Measurements from ENCODE around the gene ZNF660. TPM values are rescaled to one million over a fixed set of nuclear protein-coding genes. Genes with fewer than 3 reads are reported as not detected.

Gene ZNF660
- total and polyA plus RNA-seq, 2 donors from 2014 or later = 0.69 to 5.3 TPM

- H3K4me1 ChIP-seq (ENCODE audit: control insufficient read depth in 2 of 3, insufficient read depth in 2 of 3, low read depth in 1 of 3, low read length in 3 of 3) = no peaks in the 10 kb centered on the region
- peaks cover 4 to 6% (median 5%) of the 10 kb centered on the region in 3 donors for H3K36me3 ChIP-seq (ENCODE audit: control insufficient read depth in 2 of 3, insufficient read depth in 3 of 3, low read length in 3 of 3)
- FAIRE-seq (no peak), DNase-seq (no peak)
- H3K4me3 ChIP-seq (ENCODE audit: low read length in 3 of 3) = no peak overlapping the region
- no peaks in the 10 kb centered on the region for H3K27me3 ChIP-seq (ENCODE audit: control insufficient read depth, insufficient read depth, low read length)
- no peak overlapping the region for H3K27ac ChIP-seq (ENCODE audit: low read depth in 2 of 2, low read length in 2 of 2)
- H3K9me3 ChIP-seq (ENCODE audit: control insufficient read depth in 2 of 3, insufficient read depth in 1 of 3, low read length in 3 of 3) = peaks cover 10 to 20% (median 14%) of the 10 kb centered on the region in 3 donors
- H3K9ac ChIP-seq (ENCODE audit: low read length in 3 of 3) = no peak overlapping the region
- intact Hi-C loops (cut with DNase I) = no loop called here
- TF ChIP-seq CTCF (IDR thresholded peaks at IDR 0.05; ENCODE audit: borderline replicate concordance, extremely low read depth, insufficient read depth) = no peak
These were observed 11.9 kb downstream of the ZNF660 start for GRCh38 chr3:44596621-44597020.

GRCh38 chr3:44601749-44602148 lies 17.0 kb downstream of the ZNF660 start:
- no peak for FAIRE-seq
- intact Hi-C loops (cut with DNase I) = no loop called here
- Histone ChIP-seq H3K9ac (ENCODE audit: low read length in 3 of 3) (no peak overlapping the region), H3K9me3 (ENCODE audit: control insufficient read depth in 2 of 3, insufficient read depth in 1 of 3, low read length in 3 of 3) (peaks cover 0 to 1% (median 0%) of the 10 kb centered on the region in 3 donors), H3K27me3 (ENCODE audit: control insufficient read depth, insufficient read depth, low read length) (no peaks in the 10 kb centered on the region), H3K36me3 (ENCODE audit: control insufficient read depth in 2 of 3, insufficient read depth in 3 of 3, low read length in 3 of 3) (no peaks in the 10 kb centered on the region), H3K27ac (ENCODE audit: low read depth in 2 of 2, low read length in 2 of 2) (no peak overlapping the region), H3K4me3 (ENCODE audit: low read length in 3 of 3) (no peak overlapping the region), H3K4me1 (ENCODE audit: control insufficient read depth in 2 of 3, insufficient read depth in 2 of 3, low read depth in 1 of 3, low read length in 3 of 3) (no peaks in the 10 kb centered on the region)
- TF ChIP-seq CTCF (IDR thresholded peaks at IDR 0.05; ENCODE audit: borderline replicate concordance, extremely low read depth, insufficient read depth) = no peak
- DNase-seq = no peak

- no peak for FAIRE-seq
- no peak for TF ChIP-seq CTCF (IDR thresholded peaks at IDR 0.05; ENCODE audit: borderline replicate concordance, extremely low read depth, insufficient read depth)
- intact Hi-C loops (cut with DNase I) = no loop called here
These were observed 27.9 kb downstream of the ZNF660 start for GRCh38 chr3:44612678-44613077.

More at GRCh38 chr3:44612678-44613077, 27.9 kb downstream of the ZNF660 start:
- no peaks in the 10 kb centered on the region for H3K9me3 ChIP-seq (ENCODE audit: control insufficient read depth in 2 of 3, insufficient read depth in 1 of 3, low read length in 3 of 3)
- H3K4me1 ChIP-seq (ENCODE audit: control insufficient read depth in 2 of 3, insufficient read depth in 2 of 3, low read depth in 1 of 3, low read length in 3 of 3) = no peaks in the 10 kb centered on the region
- H3K27ac ChIP-seq (ENCODE audit: low read depth in 2 of 2, low read length in 2 of 2) = no peak overlapping the region
- no peak for DNase-seq
- H3K36me3 ChIP-seq (ENCODE audit: control insufficient read depth in 2 of 3, insufficient read depth in 3 of 3, low read length in 3 of 3) = no peaks in the 10 kb centered on the region
- H3K27me3 ChIP-seq (ENCODE audit: control insufficient read depth, insufficient read depth, low read length) = no peaks in the 10 kb centered on the region
- H3K4me3 ChIP-seq (ENCODE audit: low read length in 3 of 3) = no peak overlapping the region
- no peak overlapping the region for H3K9ac ChIP-seq (ENCODE audit: low read length in 3 of 3)

Data from kidney (tissue), 14 donors.